ES-I3 (cell line): ENCODE data around the gene MTSS2.

ENCODE experiments used
- H3K36me3 ChIP-seq: 2 replicates; pipeline ENCODE4 v1.6.1; 2013; ENCODE audit warnings: mild to moderate bottlenecking, low read length, control low read depth, moderate library complexity; ENCODE audit not compliant: insufficient read depth
- H3K4me1 ChIP-seq: 2 replicates; pipeline ENCODE4 v1.6.1; 2013; ENCODE audit warnings: mild to moderate bottlenecking, control low read depth, low read length; ENCODE audit not compliant: insufficient read depth
- H3K9ac ChIP-seq: 2 replicates; pipeline ENCODE4 v1.6.1; 2013; ENCODE audit warnings: low read depth, mild to moderate bottlenecking, low read length, moderate library complexity
- H3K9me3 ChIP-seq: 2 replicates; pipeline ENCODE4 v1.6.1; 2013; ENCODE audit warnings: mild to moderate bottlenecking, low read length, moderate library complexity; ENCODE audit not compliant: control insufficient read depth, insufficient read depth

Gene MTSS2

GRCh38 chr16:70698901-70699300 lies 13.0 kb upstream of the MTSS2 start:
- peaks cover 41% of the 10 kb centered on the region; the same call in 1 of the 2 replicates for H3K4me1 ChIP-seq
- H3K36me3 ChIP-seq, result no peaks in the 10 kb centered on the region

GRCh38 chr16:70697594-70698170 lies 11.8 kb upstream of the MTSS2 start:
- H3K9me3 ChIP-seq, result no peaks in the 10 kb centered on the region
- no peak overlapping the region for H3K9ac ChIP-seq
- H3K4me1 ChIP-seq, result peaks cover 34% of the 10 kb centered on the region; the same call in 1 of the 2 replicates
- no peaks in the 10 kb centered on the region for H3K36me3 ChIP-seq

More at GRCh38 chr16:70698901-70699300, 13.0 kb upstream of the MTSS2 start:
- Histone ChIP-seq H3K9me3 (no peaks in the 10 kb centered on the region), H3K9ac (no peak overlapping the region)

GRCh38 chr16:70696952-70697593 lies 11.2 kb upstream of the MTSS2 start:
- H3K4me1 ChIP-seq, result peaks cover 30% of the 10 kb centered on the region; the same call in 1 of the 2 replicates
- H3K9ac ChIP-seq, result no peak overlapping the region
- H3K9me3 ChIP-seq, result no peaks in the 10 kb centered on the region
- H3K36me3 ChIP-seq, result no peaks in the 10 kb centered on the region

- peaks cover 30% of the 10 kb centered on the region; the same call in 1 of the 2 replicates for H3K4me1 ChIP-seq
- H3K36me3 ChIP-seq, result no peaks in the 10 kb centered on the region
- no peaks in the 10 kb centered on the region for H3K9me3 ChIP-seq
- H3K9ac ChIP-seq, result no peak overlapping the region
Measured at GRCh38 chr16:70696355-70696754, 10.5 kb upstream of the MTSS2 start.

- no peaks in the 10 kb centered on the region for H3K36me3 ChIP-seq
- H3K9me3 ChIP-seq, result no peaks in the 10 kb centered on the region
- no peak overlapping the region for H3K9ac ChIP-seq
- H3K4me1 ChIP-seq, result peaks cover 30% of the 10 kb centered on the region; the same call in 1 of the 2 replicates
Measured at GRCh38 chr16:70695331-70696070, 9.6 kb upstream of the MTSS2 start.

- Histone ChIP-seq H3K9ac (no peak overlapping the region), H3K9me3 (no peaks in the 10 kb centered on the region), H3K4me1 (peaks cover 30% of the 10 kb centered on the region; the same call in 1 of the 2 replicates), H3K36me3 (no peaks in the 10 kb centered on the region)
Measured at GRCh38 chr16:70694868-70695218, 9.0 kb upstream of the MTSS2 start.

GRCh38 chr16:70694088-70694867 lies 8.4 kb upstream of the MTSS2 start:
- no peak overlapping the region for H3K9ac ChIP-seq
- H3K36me3 ChIP-seq, result no peaks in the 10 kb centered on the region
- no peaks in the 10 kb centered on the region for H3K9me3 ChIP-seq
- H3K4me1 ChIP-seq, result peaks cover 30% of the 10 kb centered on the region; the same call in 1 of the 2 replicates

- H3K9ac ChIP-seq, result no peak overlapping the region
- H3K9me3 ChIP-seq, result no peaks in the 10 kb centered on the region
- peaks cover 34% of the 10 kb centered on the region; the same call in 1 of the 2 replicates for H3K4me1 ChIP-seq
- H3K36me3 ChIP-seq, result no peaks in the 10 kb centered on the region
Measured at GRCh38 chr16:70692873-70693671, 7.2 kb upstream of the MTSS2 start.

GRCh38 chr16:70692130-70692872 lies 6.4 kb upstream of the MTSS2 start:
- Histone ChIP-seq H3K9me3 (no peaks in the 10 kb centered on the region), H3K4me1 (peaks cover 38% of the 10 kb centered on the region; the same call in 1 of the 2 replicates), H3K36me3 (no peaks in the 10 kb centered on the region), H3K9ac (no peak overlapping the region)

GRCh38 chr16:70691223-70692129 lies 5.6 kb upstream of the MTSS2 start:
- H3K9ac ChIP-seq, result no peak overlapping the region
- no peaks in the 10 kb centered on the region for H3K9me3 ChIP-seq
- H3K36me3 ChIP-seq, result no peaks in the 10 kb centered on the region
- peaks cover 42% of the 10 kb centered on the region for H3K4me1 ChIP-seq

GRCh38 chr16:70689970-70690891 lies 4.4 kb upstream of the MTSS2 start:
- Histone ChIP-seq H3K9ac (no peak overlapping the region), H3K9me3 (no peaks in the 10 kb centered on the region), H3K4me1 (peaks cover 36% of the 10 kb centered on the region)

More at GRCh38 chr16:70689970-70690891, 4.4 kb upstream of the MTSS2 start:
- H3K36me3 ChIP-seq, result no peaks in the 10 kb centered on the region
